AG04450 (cell line): Measurements from ENCODE around the gene MLYCD. TPM values are rescaled to one million over a fixed set of nuclear protein-coding genes. Genes with fewer than 3 reads are reported as not detected.

ENCODE experiments used
- CTCF ChIA-PET: fragments of 300-600, 350-600 bp; formaldehyde crosslinking; extraction: SDS; loops from one replicate; lab custom pipeline; 2022; ENCODE audit warnings: antibody characterized with exemption, inconsistent platforms; lab: Charles Lee
- POLR2A ChIA-PET: fragments of 350-600 bp; formaldehyde crosslinking; extraction: SDS; loops from one replicate; lab custom pipeline; 2021; ENCODE audit warnings: antibody characterized with exemption, inconsistent platforms; lab: Yijun Ruan, JAX
- DNase-seq: peaks from one replicate; pipeline ENCODE4 v3.0.0-alpha.2; 2011; ENCODE audit warnings: low read depth, low spot score
- H3K27ac ChIP-seq: one replicate; pipeline ENCODE4 v1.5.1; 2012; ENCODE audit warnings: low read depth, low read length, control low read depth
- H3K27me3 ChIP-seq: one replicate; pipeline ENCODE4 v1.6.0; 2012; ENCODE audit warnings: low read length; ENCODE audit not compliant: control insufficient read depth, insufficient read depth
- H3K4me3 ChIP-seq: 2 replicates; pipeline ENCODE4 v1.5.1; 2011; ENCODE audit warnings: mild to moderate bottlenecking, low read depth, low read length, control low read depth
- H3K9me3 ChIP-seq: 2 replicates; pipeline ENCODE4 v1.5.1; 2012; ENCODE audit warnings: low read length; ENCODE audit not compliant: control insufficient read depth, insufficient read depth
- polyA plus RNA-seq: library from polyadenylated mRNA; depleted of rRNA; stranded (reverse); fragments of >200 nt; gene quantifications from 2 replicates; pipeline ENCODE4 v1.2.3, GENCODE V29; 2011; rRNA removed
- TF ChIP-seq, protein P1 (sequence below): IDR thresholded peaks from 2 replicates; pipeline ENCODE4 v1.5.1; 2011; ENCODE audit warnings: low read depth, low read length, control low read depth, inconsistent platforms

The MLYCD gene
- polyA plus RNA-seq, 1 experiment: 2.0 TPM

DNA sequence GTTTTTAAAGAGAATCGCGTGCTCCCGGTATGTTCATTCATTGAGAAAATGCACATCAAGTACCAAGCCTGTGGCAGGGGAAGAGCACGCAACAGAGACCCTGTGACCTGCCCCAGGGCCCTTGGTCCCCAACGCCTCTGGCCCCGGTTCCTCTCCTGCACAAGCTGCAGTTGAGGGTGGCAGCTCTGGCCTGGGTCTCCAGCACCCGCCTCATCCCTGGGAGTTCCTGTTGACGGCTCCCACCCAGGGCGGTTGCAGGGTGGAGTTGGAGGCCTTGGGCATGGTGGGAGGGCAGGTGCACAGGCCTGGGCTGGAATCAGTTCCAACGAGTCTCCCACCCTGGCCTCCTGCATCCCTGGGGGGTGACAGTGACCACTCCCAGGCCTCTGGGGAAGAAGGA is 74.2 kb downstream of the MLYCD start:
- ChIA-PET POLR2A (no interaction called here), CTCF (no interaction called here)
- H3K27ac ChIP-seq: no peak overlapping the region
- TF ChIP-seq, protein P1, sequence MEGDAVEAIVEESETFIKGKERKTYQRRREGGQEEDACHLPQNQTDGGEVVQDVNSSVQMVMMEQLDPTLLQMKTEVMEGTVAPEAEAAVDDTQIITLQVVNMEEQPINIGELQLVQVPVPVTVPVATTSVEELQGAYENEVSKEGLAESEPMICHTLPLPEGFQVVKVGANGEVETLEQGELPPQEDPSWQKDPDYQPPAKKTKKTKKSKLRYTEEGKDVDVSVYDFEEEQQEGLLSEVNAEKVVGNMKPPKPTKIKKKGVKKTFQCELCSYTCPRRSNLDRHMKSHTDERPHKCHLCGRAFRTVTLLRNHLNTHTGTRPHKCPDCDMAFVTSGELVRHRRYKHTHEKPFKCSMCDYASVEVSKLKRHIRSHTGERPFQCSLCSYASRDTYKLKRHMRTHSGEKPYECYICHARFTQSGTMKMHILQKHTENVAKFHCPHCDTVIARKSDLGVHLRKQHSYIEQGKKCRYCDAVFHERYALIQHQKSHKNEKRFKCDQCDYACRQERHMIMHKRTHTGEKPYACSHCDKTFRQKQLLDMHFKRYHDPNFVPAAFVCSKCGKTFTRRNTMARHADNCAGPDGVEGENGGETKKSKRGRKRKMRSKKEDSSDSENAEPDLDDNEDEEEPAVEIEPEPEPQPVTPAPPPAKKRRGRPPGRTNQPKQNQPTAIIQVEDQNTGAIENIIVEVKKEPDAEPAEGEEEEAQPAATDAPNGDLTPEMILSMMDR: no peak
- H3K4me3 ChIP-seq: no peak overlapping the region
- H3K9me3 ChIP-seq: peaks cover 6% of the 10 kb centered on the region
- DNase-seq: no peak
- H3K27me3 ChIP-seq: peaks cover 25% of the 10 kb centered on the region

DNA sequence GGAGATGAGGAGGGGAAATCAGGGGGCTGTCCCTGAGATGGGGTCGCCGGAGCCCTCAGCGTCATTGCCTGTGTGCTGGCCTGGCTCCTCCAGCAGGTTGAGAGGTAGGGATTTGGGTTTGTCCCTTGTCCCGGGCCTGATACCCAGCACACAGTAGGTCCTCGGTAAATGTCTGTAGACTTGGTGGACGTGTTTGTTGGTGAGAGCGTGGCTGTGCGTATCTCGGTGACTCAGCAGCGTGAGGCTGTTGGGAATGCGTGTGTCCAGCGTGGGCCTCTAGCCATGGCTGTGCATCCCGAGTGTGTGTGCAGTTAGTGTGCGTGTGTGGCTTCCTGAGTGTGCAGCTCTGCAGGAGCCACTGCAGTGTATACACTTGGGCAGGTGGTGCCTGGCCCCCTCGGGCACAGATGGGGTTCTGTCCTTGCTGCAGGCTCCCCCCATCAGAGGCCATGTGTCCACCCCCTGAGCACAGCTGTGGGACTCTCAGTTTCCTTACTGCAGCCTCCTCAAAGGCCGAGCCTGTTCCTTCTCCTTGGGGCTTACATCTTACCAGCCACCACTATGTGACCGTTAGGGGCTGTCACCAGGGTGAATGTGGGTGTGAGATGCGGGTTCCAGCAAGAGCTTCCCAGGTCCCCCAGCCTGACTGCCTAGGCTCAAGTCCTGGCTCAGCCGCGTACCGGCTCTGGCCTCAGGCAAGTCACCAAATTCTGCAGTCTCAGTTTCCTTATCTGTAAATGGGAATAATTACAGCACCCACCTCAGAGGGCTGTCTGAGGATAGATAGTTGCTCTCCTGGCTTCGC is 74.9 kb downstream of the MLYCD start:
- Histone ChIP-seq H3K27me3 (peaks cover 29% of the 10 kb centered on the region), H3K27ac (no peak overlapping the region), H3K9me3 (peaks cover 13% of the 10 kb centered on the region), H3K4me3 (no peak overlapping the region)
- POLR2A ChIA-PET: no interaction called here
- DNase-seq: no peak
- TF ChIP-seq, protein P1: no peak
- CTCF ChIA-PET: no interaction called here

DNA sequence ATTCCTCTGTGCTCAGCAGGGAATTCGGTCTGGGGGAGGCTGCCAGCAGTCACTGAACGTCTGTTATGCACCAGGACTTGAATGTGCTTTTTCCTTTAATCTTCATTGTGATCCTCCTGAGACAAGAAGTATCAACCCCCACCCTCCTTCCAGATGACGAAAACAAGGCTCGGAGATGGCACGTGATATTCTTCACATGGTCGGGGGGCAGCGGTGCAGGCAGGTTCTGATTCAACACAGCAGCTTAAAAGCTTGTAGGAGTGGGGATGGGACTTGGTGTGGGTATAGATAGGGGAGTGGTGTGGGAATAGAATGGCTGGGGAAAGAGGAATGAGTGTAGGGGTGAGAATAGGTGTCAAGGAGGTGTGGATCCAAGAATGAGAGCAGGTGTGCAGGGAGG is 75.6 kb downstream of the MLYCD start:
- H3K9me3 ChIP-seq: peaks cover 13% of the 10 kb centered on the region
- ChIA-PET POLR2A (no interaction called here), CTCF (no interaction called here)
- no peak for DNase-seq
- no peak overlapping the region for H3K27ac ChIP-seq
- H3K4me3 ChIP-seq: no peak overlapping the region
- TF ChIP-seq, protein P1: no peak
- peaks cover 27% of the 10 kb centered on the region for H3K27me3 ChIP-seq

DNA sequence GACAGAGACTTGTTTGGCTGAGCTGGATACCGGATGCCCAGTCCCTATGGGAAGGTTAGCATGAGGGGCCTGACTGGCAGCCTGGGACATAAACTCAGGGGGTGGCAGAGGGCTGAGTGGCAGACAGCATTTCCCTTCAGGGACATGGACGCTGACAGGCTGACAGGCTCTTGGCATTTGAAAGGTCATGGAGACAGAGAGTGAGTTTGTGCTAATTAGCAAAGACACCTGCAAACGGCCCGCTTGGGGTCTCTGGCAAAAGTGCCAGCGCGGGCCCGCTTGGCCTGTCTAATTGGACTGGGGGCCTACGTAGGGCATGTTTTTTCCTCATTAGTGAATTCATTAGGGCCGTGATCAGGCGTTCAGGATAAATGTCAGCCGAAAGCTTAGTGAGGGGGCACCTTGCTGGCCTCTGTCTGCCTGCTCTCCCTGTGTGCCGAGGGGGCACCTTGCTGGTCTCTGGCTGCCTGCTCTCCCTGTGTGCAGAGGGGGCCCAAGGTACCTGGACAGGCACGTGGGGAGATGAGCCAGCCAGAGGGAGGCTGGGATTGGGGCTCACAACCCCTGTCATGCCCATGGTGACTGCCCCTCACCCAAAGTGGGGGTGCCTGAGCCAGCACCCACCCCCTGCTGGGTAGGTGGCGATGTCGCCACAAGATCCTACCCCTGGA is 76.8 kb downstream of the MLYCD start:
- ChIA-PET CTCF (interaction anchor here (1.1 kb wide), 1 partner anchor 90 kb away, joined by 4 read pairs; no protein-coding TSS in a partner anchor), POLR2A (no interaction called here)
- peaks cover 17% of the 10 kb centered on the region for H3K27me3 ChIP-seq
- H3K4me3 ChIP-seq: no peak overlapping the region
- H3K9me3 ChIP-seq: peaks cover 13% of the 10 kb centered on the region
- no peak overlapping the region for H3K27ac ChIP-seq
- TF ChIP-seq, protein P1: no peak
- DNase-seq: no peak

Other genes with a start within 250 kb of the MLYCD start
- 261 and 289 TPM in 2 replicates for gene HSBP1, start 91.1 kb upstream of the MLYCD start, polyA plus RNA-seq
- gene OSGIN1, start 54.1 kb downstream of the MLYCD start, polyA plus RNA-seq: 6.2 and 8.5 TPM in 2 replicates
- 0.20 and 0.24 TPM in 2 replicates for gene NECAB2, start 69.1 kb downstream of the MLYCD start, polyA plus RNA-seq
- gene SLC38A8, start 143.7 kb downstream of the MLYCD start, polyA plus RNA-seq: not detected in 2 replicates
- 92.1 and 116 TPM in 2 replicates for gene MBTPS1, start 217.8 kb downstream of the MLYCD start, polyA plus RNA-seq
- 23.7 and 29.5 TPM in 2 replicates for gene HSDL1, start 246.1 kb downstream of the MLYCD start, polyA plus RNA-seq
- gene DNAAF1, start 246.2 kb downstream of the MLYCD start, polyA plus RNA-seq: not detected in 2 replicates